ENCODE data around the gene GATA3. TPM values are rescaled to one million over a fixed set of nuclear protein-coding genes. Genes with fewer than 3 reads are reported as not detected.

Gene GATA3
- polyA plus RNA-seq, 4 donors = 82.9 to 123 (median 91.7) TPM

DNA sequence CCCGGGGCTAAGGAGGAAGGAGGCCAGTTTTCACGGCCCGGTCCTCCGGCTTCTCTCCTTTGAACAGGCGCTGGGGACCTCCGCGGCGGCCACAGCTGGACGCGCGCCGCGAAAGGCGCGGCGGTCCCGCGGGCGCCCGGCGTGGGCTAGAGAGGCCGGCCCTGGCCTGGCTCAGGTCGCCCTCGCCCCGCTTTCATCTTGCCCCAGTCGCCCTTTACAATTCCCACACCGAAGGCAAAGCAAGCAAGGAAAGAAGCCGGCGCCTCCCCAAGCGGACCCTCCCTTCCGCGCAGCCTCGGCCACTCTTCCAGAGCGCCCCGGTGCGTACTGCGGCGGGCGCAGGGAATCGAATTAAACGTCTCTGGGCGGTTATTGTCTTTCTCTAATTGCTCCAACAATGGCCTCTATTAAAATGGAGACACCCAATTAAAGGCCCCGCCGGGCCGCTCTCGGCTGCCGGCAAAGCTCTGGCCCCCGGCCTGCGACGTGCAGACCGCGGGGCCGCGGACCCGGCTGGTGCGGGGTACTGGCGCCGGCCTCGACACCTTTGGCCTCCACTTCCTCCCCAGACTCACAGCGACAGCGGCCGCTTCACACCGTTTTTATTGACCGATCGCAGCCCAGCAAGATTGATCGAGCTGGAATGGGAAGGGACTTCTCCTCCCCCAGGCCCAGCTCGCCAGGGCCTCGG, 4.5 kb upstream of the GATA3 start:
- no peak for DNase-seq (ENCODE audit: low read depth in 4 of 4, low spot score in 2 of 4)

DNA sequence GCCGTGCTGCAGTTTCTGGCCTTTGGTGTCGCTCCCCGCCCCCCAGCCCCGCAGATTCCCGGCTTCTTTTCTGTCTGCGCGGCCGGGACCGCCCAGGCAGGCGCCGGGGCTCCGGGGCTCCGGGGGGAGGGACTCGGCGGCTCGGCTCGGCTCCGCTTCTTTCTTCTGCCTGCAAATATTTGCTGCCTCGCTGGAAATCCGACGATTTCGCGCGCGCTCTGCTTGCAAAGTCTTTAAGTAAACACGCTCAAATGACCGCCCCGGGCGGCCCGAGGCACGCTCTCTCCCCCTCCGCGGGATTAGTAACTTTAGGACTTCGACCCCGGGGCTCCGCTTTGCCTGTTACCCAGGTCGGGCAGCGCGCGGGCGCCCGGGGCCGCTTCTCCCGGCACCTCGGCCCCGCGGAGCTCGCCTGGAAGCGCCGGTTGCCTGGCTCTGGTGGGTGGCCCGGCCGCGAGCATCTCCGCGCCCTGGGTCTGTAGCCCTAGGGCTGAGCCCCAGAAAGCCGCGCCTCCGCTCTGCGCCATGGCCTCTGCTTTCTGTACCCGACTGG, 3.9 kb upstream of the GATA3 start:
- DNase-seq (ENCODE audit: low read depth in 4 of 4, low spot score in 2 of 4) = no peak

- DNase-seq (ENCODE audit: low read depth in 4 of 4, low spot score in 2 of 4) = no peak
Observed at GRCh38 chr10:8051109-8051821, 3.2 kb upstream of the GATA3 start.

DNA sequence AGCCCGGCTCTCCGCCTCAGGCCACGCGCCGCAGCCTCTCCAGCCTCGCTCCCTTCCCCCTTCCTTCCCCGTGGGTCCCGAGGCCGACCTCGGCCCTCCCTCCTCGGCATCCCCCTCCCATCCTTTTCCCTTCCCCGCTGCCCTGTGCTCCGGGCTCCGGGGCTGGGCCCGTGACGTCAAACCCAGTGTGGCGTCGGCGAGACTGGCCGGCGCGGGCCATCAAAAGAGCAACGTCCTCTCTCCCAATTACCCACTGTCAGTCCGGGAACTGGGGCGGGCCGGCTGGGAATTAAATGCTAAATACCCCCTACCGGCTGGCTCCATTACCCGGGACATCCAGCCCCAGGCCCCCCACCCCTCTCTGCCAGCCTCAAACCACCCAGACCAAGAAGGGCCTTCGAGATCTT, 2.6 kb upstream of the GATA3 start:
- DNase-seq (ENCODE audit: low read depth in 4 of 4, low spot score in 2 of 4) = no peak

DNA sequence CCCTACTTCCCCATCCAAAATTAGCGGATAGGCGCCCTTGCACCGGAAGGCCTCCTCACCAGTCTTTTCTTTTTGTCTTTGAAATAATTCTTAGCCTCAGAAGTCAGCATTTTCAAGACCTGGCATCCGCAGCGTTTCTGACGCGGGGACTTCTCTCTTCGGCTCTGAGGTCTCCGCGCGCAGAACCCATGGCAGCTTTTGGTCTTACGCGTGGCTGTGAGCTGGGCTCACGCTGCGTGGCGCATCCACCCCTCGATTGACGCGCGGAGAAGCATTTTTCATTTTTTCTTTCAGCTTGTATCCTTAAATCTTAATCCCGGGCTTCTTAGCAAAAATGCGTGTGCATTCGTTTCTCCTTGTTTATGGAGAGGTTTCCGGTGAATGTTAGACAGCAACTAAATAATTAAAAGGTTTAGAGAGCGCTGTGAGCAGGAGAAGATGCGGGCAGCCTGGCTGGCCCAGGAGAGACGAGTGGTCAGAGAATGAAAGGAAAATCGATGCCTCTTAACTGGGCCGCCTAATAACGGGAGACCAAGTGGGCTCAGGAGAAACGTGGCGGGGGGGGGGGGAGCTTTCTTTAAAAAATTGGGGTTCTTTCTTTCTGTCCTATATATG, 2.0 kb upstream of the GATA3 start:
- no peak for DNase-seq (ENCODE audit: low read depth in 4 of 4, low spot score in 2 of 4)

DNA sequence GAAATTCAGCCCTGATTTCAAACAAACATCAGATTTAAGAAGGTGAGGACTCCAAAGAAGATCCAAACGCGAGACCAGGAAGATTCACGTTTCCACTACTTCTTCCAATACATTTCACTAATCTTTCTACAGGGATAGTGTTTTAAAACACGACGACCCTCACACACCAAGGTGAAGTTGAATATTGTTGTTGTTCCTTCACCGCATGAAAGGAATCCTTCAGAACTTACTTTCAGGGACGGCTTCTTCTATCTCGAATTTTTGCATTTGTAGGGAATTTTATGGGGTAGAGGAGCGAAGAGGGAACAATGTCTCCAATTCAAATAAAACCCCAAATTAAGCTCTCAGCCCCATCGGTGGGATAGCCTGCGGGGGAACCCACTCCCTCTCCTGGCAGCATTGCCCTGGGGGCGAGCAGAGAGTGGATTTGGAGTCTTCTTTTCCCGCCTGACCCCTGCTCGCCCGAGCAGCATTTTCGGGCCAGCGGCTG, 1.5 kb upstream of the GATA3 start:
- no peak for DNase-seq (ENCODE audit: low read depth in 4 of 4, low spot score in 2 of 4)

DNA sequence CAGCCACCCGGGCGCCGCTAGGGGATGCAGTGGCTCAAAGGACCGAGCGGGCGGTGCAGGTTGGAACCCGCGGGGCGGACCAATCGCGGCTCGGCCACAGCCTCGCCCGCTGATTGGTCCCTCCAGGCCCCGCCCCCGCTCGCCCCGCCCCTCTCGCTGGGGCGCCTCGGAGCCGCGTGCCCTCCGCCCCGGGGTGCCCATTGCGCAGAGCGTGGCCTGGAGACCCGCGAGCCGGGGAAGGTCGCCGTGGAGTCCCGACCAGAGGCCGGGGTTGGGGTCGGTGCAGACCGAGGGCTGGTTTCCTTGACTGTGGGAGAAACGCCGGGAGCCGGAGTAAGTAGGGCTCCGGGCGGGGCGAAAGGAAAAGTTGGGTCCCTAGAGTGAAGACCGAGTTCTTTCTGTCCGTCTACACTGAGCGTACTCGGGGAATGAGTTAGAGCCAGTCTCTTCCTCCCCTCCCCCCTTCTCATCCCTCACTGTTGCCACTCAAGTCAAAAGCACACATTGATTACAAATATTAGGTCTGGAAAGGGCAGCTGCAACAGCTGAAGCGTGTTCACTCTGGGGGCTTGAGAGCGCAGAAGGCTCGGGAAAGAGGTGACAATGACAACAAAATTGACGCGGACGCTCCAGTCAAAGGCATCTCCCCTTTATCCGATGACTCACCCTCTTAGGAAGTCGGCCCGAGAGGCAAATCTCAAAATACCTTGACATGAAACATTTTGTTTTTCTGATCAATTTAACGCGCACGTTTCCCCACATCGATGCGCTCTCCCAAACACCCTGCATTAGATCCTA, 843 bp upstream of the GATA3 start:
- DNase-seq (ENCODE audit: low read depth in 4 of 4, low spot score in 2 of 4) = peak in 3 of 4 donors; percentile 72 to 79 (median 78)

DNA sequence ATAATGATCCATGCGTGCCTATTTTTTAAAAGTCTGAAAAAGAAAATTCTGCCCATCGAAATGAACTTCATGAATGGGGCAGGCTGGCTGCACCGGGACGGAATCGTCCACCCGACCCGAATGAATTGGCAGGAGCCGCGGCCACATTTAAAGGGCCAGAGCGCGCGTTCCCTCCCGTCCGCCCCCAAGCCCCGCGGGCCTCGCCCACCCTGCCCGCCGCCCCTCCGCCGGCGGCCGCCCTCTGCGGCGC, 319 bp upstream of the GATA3 start:
- DNase-seq (ENCODE audit: low read depth in 4 of 4, low spot score in 2 of 4) = no peak

DNA sequence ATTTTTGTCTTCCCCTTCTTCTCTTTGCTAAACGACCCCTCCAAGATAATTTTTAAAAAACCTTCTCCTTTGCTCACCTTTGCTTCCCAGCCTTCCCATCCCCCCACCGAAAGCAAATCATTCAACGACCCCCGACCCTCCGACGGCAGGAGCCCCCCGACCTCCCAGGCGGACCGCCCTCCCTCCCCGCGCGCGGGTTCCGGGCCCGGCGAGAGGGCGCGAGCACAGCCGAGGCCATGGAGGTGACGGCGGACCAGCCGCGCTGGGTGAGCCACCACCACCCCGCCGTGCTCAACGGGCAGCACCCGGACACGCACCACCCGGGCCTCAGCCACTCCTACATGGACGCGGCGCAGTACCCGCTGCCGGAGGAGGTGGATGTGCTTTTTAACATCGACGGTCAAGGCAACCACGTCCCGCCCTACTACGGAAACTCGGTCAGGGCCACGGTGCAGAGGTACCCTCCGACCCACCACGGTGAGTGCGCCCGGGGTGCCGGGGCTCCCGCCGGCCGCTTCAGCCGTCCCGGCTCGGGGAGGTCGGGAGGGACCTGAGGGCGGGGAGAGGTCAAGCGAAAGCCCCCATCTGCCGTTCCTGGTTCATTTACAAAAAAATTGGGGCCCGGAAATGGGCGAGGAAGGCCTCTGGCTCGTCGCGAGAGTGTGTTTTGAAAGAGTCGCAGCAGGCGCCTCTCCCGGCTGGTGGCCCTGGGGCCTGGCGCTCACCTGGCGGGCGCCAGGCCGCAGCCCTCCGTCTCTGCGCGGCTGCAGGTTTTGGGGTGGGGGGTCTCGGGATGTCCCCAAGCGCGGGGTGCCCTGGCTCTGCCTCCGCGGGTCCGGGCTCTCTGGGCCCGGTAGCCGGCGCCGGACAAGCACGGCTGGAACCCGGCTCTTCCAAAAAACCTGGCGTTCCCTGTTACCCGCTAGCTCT, 1.2 kb downstream of the GATA3 start:
- DNase-seq (ENCODE audit: low read depth in 4 of 4, low spot score in 2 of 4) = no peak

DNA sequence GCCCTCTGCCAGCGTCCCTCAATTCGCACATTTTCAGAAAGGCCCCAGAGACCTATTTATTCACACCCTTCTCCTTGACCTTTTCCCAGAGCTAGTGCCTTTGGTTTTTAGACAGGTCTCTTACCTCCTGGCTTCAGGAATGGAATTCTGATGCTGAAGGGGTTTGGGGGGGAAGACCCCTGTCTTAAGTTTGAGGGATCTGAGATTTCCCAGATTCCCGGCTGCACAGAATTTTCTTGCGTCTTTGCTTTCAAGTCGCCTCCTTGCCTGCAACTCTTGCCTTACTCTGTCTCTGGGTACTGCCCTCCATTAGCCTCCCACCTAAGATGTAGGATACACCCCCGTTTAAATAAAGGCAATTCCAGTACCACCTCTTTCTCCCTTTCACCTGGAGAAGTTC, 1.9 kb downstream of the GATA3 start:
- DNase-seq (ENCODE audit: low read depth in 4 of 4, low spot score in 2 of 4) = no peak

DNA sequence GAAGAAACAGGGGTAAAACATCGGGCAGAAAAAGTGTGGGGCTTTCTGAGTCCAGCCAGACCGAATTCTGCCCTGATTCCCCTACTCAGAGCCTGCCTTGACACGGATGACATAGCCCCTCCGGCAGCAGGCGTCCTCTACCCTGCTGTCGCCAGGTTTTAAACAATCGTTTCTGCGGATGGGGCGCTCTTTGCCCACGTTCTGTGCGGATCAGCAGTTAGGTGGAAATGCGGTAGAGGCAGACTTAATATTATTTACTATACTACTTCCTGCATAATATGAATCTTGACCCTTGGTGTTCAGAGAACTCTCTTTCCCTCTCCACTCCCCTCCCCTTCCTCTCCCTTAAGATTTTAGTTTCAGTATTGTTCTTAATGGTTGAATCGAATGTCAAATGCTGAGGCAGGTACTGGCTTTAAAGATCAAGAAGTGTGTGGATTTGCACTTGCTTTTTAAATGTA, 2.4 kb downstream of the GATA3 start:
- no peak for DNase-seq (ENCODE audit: low read depth in 4 of 4, low spot score in 2 of 4)

DNA sequence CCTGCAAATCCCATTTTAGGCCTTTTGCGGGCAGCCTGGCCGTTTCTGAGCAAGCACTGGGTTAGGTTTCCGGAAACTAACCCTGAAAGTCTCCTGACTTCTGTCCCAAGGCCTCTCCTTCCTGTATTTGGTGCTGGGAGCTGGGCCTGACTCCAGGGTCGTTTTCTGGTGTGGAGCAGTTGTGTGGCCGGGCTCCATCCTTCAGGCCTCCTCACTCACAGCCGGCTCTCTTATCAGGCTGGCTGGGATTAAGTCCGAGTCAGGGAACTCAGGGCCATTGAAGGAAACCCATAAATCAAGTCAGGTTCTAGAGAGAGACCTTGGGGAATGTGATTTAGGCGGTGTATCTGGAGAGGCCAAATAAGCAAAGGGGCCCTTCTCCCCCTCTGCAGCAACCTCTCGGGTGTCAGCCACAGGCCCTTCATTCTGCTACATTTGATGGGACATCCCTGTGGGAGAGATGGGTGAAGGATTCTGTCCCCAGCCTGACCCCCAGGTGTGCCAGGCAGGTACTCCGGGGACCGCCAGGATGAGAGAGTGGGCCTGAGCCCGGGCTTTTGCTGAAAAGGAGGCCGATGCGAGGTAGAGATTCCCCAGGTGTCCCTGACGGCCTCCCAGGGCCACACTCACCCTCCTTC, 3.3 kb downstream of the GATA3 start:
- DNase-seq (ENCODE audit: low read depth in 4 of 4, low spot score in 2 of 4) = no peak

DNA sequence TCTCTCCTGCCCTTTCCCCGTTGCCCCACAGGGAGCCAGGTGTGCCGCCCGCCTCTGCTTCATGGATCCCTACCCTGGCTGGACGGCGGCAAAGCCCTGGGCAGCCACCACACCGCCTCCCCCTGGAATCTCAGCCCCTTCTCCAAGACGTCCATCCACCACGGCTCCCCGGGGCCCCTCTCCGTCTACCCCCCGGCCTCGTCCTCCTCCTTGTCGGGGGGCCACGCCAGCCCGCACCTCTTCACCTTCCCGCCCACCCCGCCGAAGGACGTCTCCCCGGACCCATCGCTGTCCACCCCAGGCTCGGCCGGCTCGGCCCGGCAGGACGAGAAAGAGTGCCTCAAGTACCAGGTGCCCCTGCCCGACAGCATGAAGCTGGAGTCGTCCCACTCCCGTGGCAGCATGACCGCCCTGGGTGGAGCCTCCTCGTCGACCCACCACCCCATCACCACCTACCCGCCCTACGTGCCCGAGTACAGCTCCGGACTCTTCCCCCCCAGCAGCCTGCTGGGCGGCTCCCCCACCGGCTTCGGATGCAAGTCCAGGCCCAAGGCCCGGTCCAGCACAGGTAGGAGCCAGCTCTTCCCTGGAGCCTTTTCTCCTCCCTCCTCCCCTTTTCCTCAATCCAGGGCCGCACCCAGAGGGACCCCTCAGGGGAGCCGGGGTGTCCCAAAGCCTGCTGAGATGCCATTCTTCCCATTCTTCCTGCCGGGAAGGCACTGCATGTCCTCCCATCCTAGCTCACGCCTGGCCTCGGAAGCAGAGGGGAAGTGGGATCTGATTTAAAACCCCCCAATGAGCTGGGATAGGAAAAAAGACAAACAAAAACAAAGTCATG, 4.0 kb downstream of the GATA3 start:
- no peak for DNase-seq (ENCODE audit: low read depth in 4 of 4, low spot score in 2 of 4)

DNA sequence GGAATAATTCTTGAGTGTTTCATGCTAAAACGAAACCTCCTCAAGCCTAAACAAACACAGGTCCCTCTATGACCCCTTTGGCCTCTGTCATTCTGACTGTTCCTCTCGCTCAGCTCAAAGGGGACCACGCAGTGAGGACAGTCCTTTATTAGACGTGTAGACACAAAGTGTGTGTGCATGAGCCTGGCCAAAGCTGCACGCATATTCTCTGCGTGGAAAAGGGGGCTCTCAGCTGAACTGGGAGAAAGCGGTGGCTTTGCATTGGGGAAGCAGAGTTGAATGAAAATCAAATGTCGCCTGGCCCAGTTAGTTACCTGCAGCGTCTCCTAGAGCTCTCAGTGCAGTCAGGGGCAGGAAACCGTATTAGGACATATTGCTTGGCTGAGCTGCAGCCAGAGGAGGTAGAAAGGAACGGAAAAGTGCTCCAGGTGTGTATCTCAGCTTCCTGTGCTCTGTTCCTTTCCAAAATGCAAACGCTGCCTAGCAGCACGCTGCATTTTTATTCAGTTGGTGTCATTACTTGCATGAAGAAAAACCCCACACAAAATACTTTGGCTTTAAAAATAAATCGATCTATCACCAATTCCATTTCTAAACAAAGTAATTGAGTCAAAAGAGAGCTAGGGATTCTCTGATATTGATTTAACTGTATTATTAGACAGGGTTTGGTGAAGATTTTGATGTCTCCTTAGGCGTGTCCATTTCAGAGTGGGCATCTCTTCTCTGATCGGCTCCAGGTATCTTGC, 4.9 kb downstream of the GATA3 start:
- no peak for DNase-seq (ENCODE audit: low read depth in 4 of 4, low spot score in 2 of 4)

DNA sequence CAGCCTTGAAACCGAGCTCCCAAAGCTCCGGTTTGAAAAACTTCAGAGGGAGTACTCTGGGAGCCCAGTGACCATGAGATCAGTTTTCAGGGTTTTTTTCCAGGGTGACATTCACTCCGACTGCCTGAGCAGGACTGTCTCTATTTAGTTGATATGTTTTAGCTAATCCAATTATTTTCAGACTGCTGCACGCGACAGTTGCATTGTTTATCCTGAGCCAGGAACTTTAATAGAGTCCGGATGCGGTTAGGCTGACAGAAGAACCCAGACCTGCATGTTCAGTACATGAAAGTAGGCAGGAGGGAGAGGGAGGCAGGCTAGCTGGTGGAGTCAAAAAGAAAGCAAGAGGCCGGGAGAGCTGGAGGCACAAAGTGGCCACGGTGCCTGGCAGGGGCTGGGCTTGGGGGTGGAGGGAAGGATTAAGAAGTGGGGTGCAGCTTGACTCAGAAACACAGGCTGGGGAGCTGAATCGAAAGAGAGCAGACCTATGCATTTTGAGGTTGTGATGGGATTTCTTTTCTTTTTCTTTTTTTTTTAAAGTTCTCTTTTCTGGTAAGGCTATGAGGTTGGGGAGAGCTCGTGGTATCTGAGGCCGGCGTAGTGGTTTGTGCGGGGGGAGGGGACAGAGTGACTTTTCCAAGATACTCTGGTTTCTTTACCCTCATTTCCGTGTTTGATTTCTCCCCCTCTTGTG, 5.7 kb downstream of the GATA3 start:
- no peak for DNase-seq (ENCODE audit: low read depth in 4 of 4, low spot score in 2 of 4)

- no peak for DNase-seq (ENCODE audit: low read depth in 4 of 4, low spot score in 2 of 4)
Observed at GRCh38 chr10:8060704-8061121, 6.2 kb downstream of the GATA3 start.
